GM21447 (cell line): Measurements from ENCODE around the gene ADGRG1.
"Not testable (repeated sequence)": the region's sequence is repeated elsewhere in the genome, so short reads cannot be mapped to it uniquely, and the experiment has no call there.

Experiments used
- ATAC-seq: cut with Tn5 transposase; IDR thresholded peaks from one replicate; pipeline ENCODE4 v1.9.1; 2021; ENCODE audit not compliant: unreplicated experiment

The ADGRG1 gene

GRCh38 chr16:57666353-57667047 is 38.1 kb downstream of the ADGRG1 start:
- ATAC-seq, result no peak

GRCh38 chr16:57667048-57667525 is 38.7 kb downstream of the ADGRG1 start:
- no peak for ATAC-seq

- ATAC-seq, result no peak
Measured at GRCh38 chr16:57667526-57668262, 39.3 kb downstream of the ADGRG1 start.

- no peak for ATAC-seq
Measured at GRCh38 chr16:57668263-57668571, 39.8 kb downstream of the ADGRG1 start, which contains the start of gene ADGRG3. TSS of gene ADGRG3 (plus strand) at chr16:57668306. CDS start at chr16:57668348, 42 bp downstream.

- ATAC-seq, result no peak
Measured at GRCh38 chr16:57668630-57669475, 40.4 kb downstream of the ADGRG1 start.

- ATAC-seq, result no peak
Measured at GRCh38 chr16:57669476-57670162, 41.2 kb downstream of the ADGRG1 start.

- ATAC-seq, result no peak
Measured at GRCh38 chr16:57670196-57670595, 41.8 kb downstream of the ADGRG1 start.

- ATAC-seq, result not testable (repeated sequence)
Measured at GRCh38 chr16:57671451-57671850, 43.0 kb downstream of the ADGRG1 start.

GRCh38 chr16:57672416-57672815 is 44.0 kb downstream of the ADGRG1 start:
- no peak for ATAC-seq

- no peak for ATAC-seq
Measured at GRCh38 chr16:57672824-57673223, 44.4 kb downstream of the ADGRG1 start.

- ATAC-seq, result no peak
Measured at GRCh38 chr16:57675741-57676551, 47.5 kb downstream of the ADGRG1 start.

- ATAC-seq, result no peak
Measured at GRCh38 chr16:57676553-57677085, 48.2 kb downstream of the ADGRG1 start.

- ATAC-seq, result no peak
Measured at GRCh38 chr16:57677622-57678369, 49.4 kb downstream of the ADGRG1 start.

- ATAC-seq, result no peak
Measured at GRCh38 chr16:57679016-57679415, 50.6 kb downstream of the ADGRG1 start.

GRCh38 chr16:57679767-57680482 is 51.5 kb downstream of the ADGRG1 start:
- ATAC-seq, result no peak

GRCh38 chr16:57680842-57681375 is 52.5 kb downstream of the ADGRG1 start:
- no peak for ATAC-seq

GRCh38 chr16:57681950-57682728 is 53.7 kb downstream of the ADGRG1 start:
- ATAC-seq, result no peak
